GM19239 (cell line): ENCODE results near the gene NFE2L1.
"Not testable (repeated sequence)": the region's sequence is repeated elsewhere in the genome, so short reads cannot be mapped to it uniquely, and the experiment has no call there.

ENCODE experiments used
- DNase-seq: peaks from one replicate; pipeline ENCODE4 v3.0.0; 2011; ENCODE audit warnings: low spot score; ENCODE audit not compliant: insufficient read length
- FAIRE-seq: peaks from 2 replicates; lab custom pipeline; 2011; peaks lifted over from hg19 to GRCh38; lab: Jason Lieb, UNC

Gene NFE2L1

GRCh38 chr17:48066656-48067055 lies 18.5 kb downstream of the NFE2L1 start:
- DNase-seq (no peak), FAIRE-seq (no peak)

GRCh38 chr17:48067245-48067644 lies 19.1 kb downstream of the NFE2L1 start:
- DNase-seq (no peak), FAIRE-seq (no peak)

- FAIRE-seq, result not testable (repeated sequence)
These were observed 19.6 kb downstream of the NFE2L1 start for GRCh38 chr17:48067808-48068207.

DNA sequence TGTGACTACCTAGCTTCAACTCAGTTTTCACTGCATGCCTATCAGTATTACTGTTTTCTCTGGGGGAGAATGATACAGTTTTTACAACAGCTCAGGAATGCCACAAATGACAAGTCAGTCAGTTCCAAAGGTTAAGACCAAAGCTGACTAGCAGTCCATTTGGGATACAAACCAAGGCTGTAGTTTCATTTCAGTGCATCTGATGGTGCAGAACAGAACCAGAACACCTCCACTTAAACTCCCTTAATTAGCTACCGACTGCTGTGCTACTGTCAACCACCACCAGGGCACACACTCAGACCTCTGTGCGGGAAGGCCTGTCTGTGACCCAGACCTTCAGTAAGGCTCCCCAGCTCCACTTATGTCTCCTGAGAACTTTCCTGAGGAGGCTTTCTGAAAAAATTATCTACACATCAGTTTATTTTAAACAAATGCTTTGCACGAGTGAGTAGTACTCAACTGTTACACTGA lies 20.4 kb downstream of the NFE2L1 start:
- FAIRE-seq (no peak), DNase-seq (no peak)

More at GRCh38 chr17:48067808-48068207, 19.6 kb downstream of the NFE2L1 start:
- DNase-seq, result not testable (repeated sequence)

DNA sequence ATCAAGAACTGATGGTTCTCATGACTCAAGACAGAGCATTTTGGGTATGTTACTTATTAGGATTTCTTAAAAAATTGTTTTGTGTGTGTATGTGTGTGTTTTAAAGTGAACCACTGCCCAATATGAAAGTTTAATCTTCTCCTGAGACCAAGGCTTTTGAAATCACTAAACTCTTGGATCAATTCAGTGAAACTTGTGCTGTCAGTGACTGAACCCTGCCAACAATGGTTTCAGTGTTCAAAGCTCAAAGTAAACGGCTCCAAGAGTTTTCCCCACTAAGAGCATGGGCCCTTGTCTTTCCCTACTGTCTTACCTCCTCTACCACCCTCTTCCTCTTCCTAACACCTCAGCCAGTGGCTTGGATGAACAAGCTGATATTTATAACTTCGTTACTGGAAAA lies 22.0 kb downstream of the NFE2L1 start:
- FAIRE-seq (no peak), DNase-seq (no peak)

DNA sequence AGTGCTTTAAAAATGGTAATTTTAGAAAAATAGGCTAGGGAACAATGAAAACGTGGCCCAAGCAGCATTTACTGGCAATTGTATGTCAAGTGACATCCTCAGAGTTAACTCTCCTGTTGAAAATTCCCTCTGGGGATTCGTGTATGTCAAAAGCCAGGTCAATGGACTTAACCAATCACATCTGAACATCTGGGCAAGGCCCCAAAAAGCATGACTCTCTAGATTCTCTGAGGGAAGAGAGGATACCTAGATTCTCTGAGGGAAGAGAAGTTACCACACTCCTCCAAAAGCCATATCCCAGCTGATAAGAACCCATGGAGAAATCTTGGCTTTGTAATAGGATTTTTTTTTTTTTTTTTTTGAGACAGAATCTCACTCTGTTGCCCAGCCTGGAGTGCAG lies 23.5 kb downstream of the NFE2L1 start:
- DNase-seq (no peak), FAIRE-seq (no peak)

GRCh38 chr17:48072811-48073210 lies 24.7 kb downstream of the NFE2L1 start:
- not testable (repeated sequence) for DNase-seq, FAIRE-seq

GRCh38 chr17:48073566-48074094 lies 25.5 kb downstream of the NFE2L1 start:
- DNase-seq, FAIRE-seq: not testable (repeated sequence)

DNA sequence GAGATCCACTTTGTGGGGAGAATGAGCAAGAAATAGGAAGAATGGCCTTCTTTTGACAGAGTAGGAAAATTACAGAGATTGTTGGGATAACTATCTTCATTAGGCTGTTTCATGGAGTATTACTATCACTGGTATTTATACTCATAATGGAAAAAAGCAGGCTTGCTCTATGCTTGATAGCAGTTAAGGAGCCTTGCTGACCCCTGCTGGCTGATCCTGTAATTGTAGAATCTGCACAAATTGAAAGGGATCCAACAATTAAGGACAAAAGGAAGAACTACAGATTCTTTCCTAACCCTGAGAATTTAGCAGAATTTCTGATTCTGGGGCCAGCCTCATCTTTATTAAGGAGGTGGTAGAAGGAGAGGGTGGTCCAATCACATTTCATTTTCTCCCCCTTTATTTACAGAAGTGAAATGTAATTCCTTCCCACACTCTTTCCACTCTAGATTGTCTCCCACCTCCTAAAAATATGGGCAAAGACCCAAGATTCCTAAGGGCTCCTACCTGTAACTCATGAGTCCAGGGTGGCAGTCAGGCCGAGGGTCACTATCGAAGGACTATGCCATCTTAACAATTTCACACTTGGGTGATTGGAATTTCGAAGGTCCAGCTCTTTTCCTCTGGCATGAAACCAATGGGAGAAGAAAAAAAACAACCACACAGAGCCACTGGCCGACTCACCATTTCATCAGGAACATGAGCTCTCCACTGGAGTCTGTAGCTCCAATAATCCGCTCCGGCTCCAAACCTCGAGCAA lies 26.3 kb downstream of the NFE2L1 start:
- FAIRE-seq, result peak; percentile 4
- no peak for DNase-seq

DNA sequence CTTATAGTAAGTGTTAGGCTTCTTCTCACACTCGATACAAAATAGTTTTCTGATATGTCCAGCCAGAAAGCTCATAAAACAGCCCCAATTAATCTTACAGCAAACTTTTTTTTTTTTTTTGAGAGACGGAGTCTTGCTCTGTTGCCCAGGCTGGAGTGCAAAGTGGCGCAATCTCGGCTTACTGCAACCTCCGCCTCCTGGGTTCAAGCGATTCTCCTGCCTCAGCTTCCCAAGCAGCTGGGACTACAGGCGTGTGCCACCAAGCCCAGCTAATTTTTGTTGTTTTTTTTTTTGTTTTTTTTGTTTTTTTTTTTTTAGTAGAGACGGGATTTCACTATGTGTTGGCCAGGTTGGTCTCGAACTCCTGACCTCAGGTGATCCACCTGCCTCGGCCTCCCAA lies 29.0 kb downstream of the NFE2L1 start:
- not testable (repeated sequence) for DNase-seq, FAIRE-seq

DNA sequence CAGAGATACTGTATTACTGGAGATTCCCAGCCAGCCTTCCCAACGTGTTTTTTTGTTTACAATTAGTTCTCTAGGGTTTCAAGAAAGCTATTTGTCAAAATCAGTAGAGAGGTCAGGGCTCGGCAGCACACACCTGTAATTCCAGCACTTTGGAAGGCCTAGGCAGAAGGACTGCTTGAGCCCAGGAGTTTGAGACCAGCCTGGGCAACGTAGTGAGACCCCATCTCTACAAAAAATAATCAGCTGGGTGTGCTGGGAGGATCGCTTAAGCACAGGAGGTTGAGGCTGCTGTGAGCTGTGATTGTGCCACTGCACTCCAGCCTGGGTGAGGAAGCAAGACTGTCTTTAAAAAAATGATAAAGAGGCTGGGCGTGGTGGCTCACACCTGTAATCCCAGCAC lies 33.7 kb downstream of the NFE2L1 start:
- DNase-seq (no peak), FAIRE-seq (no peak)

GRCh38 chr17:48084932-48085331 lies 36.8 kb downstream of the NFE2L1 start:
- no peak for FAIRE-seq

DNA sequence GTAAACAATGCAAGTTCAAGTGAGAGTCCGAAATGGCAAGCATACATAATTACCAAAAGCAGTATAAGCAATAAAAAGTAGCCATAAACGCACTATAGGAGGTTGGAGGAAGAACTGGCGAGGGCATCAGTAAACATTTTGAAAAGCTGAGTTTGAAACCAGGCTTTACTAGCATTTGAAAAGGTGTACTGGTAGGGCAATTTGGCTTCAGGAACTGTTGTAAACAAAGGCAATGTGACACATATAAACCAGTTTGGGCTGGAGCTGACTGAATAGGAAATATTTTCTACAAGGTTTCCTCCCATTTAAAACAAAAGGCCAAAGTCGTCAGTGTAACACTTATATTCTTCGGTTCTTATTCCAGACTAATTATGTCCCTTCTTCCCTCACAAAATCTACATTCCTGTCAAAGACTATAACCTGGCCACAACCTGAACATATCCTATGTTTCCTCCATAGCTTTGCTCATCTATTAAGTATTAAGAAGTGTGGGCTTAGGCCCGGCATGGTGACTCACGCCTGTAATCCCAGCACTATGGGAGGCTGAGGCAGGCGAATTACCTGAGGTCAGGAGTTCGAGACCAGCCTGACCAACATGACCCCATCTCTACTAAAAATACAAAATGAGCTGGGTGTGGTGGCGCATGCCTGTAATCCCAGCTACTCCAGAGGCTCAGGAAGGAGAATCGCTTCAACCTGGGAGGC lies 45.3 kb downstream of the NFE2L1 start:
- no peak for DNase-seq
- no peak for FAIRE-seq

More at GRCh38 chr17:48084932-48085331, 36.8 kb downstream of the NFE2L1 start:
- no peak for DNase-seq

GRCh38 chr17:48095611-48096010 lies 47.5 kb downstream of the NFE2L1 start:
- DNase-seq (no peak), FAIRE-seq (no peak)

- no peak for FAIRE-seq
- DNase-seq, result no peak
These were observed 52.0 kb downstream of the NFE2L1 start for GRCh38 chr17:48100160-48100559.

DNA sequence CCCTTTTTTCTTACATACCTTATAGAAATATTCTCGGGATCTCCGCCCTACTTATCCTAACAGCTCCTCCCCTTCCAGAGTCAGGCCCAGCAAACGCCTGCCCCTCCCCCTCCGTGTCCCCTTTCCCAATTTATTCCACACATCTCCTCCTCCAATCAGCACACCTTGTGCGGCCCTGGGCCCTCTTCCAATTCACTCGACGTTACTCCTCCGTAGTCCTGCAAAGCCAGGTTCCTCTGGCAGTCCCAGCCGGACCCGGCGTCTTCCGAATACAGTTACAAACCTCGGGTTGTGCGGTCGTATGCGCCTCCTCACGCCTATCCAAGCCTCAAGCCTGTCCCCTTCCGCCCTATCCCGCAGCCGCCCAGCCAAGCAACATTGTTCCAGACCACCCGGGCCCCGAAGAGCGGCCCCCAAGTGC lies 52.4 kb downstream of the NFE2L1 start:
- DNase-seq, result no peak
- no peak for FAIRE-seq

DNA sequence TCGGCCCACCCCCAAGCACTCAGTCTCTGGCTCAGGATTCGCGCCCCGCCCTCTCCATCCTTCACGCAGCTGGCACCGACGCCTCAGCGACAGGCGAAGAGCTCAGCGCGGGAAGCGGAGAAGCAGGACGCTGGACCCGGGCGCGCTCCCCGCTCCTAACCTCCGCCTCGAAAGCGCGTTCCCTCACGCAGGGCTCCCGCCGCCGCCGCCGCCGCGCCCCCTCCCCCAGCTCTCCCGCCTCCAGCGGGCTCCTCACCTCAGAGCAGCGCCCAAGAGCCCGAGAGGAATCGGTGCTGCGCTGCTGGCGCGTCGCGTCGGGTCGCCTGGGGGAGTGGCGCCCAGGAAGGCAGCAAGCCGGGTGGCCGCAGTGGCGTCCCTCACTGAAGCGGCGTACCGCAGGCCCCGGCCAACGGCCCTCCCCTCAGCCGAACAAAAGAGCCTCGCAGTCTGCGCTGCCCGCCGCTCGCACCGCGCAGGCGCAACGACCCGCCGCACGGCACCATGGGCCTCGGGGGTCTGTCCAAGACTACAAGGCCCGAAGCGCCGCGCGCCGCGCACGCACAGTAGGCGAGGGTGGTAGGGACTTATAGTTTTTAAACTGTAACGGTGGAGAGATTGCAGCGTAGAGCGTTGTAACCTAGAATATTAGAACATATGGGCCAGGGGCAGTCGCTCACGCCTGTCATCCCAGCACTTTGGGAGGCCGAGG lies 53.0 kb downstream of the NFE2L1 start, which contains the start of gene CBX1:
CBX1 (minus strand) TSS at position 467 of the 709 bp plus-strand sequence. CDS start 24,474 bp downstream, outside the sequence.
- DNase-seq (peak; percentile 77), FAIRE-seq (peak; percentile 91)

DNA sequence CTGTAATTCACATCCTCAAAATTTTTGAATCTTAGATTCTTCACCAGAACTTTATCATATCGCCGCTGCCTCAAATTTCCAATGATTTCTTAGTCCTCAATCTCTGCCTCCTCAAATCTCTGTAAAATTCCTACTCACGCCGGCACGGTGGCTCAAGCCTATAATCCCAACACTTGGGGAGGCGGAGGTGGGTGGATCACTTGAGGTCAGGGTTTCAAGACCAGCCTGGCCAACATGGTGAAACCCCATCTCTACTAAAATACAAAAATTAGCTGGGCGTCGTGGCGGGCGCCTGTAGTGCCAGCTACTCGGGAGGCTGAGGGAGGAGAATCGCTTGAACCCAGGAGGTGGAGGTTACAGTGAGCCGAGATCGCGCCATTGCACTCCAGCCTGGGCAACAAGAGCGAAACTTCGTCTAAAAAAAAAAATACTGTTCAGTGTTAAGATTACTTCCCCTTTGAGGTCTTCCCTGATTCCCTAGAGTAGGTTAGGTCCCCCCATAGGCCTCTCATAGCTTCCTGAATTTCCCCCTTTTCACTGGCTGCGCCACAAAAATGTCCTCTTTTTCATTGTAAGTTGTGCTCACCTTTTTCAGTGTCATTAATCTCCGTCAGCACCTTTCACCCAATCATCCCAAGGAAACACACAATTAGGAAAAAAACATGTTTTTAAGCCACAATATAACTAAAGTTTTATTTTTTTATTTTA lies 54.0 kb downstream of the NFE2L1 start:
- no peak for DNase-seq

DNA sequence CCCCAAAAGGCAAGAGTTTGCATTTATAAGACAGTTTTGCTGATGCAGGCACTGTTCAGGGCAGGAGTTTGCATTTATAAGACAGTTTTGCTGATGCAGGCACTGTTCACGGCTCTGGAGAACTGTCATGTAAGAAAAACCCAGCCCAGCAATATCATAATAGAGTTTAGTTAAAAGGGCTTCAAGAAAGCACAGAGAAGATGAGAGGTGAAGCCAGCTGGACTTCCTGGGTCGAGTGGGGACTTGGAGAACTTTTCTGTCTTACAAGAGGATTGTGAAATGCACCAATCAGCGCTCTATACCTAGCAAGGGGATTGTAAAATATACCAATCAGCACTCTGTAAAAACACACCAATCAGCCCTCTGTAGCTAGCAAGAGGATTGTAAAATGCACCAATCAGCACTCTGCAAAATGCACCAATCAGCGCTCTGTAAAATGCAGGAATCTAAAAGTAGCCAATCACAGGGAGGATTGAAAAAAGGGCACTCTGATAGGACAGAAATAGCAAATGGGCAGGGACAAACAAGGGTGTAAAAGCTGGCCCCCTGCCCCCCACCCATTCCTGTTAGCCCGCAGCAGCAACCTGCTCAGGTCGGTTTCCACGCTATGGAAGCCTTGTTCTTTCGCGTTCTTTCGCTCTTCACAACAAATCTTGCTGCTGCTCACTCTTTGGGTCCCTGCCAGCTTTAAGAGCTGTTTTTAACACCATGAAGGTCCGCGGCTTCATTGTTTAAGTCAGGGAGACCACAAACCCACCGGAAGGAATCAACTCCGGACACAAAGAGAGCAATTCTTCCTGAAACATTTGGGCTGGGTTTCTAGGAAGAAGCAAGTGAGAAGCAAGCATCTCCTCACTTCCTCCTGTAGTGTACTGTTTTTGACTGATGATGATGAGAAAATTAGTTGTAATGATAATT lies 54.9 kb downstream of the NFE2L1 start:
- DNase-seq, result no peak

More for the DNA sequence above, 54.0 kb downstream of the NFE2L1 start:
- no peak for FAIRE-seq

More for the DNA sequence above, 54.9 kb downstream of the NFE2L1 start:
- FAIRE-seq, result no peak
